Spleen (tissue), 7 donors: ENCODE measurements around the gene RAB40B.

Experiments used
- POLR2A ChIP-seq, 3 donors: fragments of 450-650 bp; IDR thresholded peaks; one replicate each; pipeline ENCODE4 v1.5.1; 2017; ENCODE audit warnings: antibody characterized with exemption in 3 of 3, mild to moderate bottlenecking in 1 of 3
- TF ChIP-seq, protein P1 (sequence below), 11 experiments: fragments of 200-600 bp in 7 of 11; fragments of 450-650 bp in 4 of 11; sonication (generic) in 4 of 11; IDR thresholded peaks in 8 of 11; conservative IDR thresholded peaks in 3 of 11; 1 replicate in 7 of 11; 2 replicates in 4 of 11; pipeline versions ENCODE4 v1.4.0 to v1.8.0; 2016 to 2021; ENCODE audit warnings: antibody characterized with exemption in 11 of 11, inconsistent platforms in 4 of 11, mild to moderate bottlenecking in 1 of 11
- donor health status: DM: no; HTN: no; CAD: no; lungs with moderate emphysema.
- donor health status: DM: no; HTN: no; CAD: no.
- donor health status: DM: no; HTN: no; CAD: no.

GRCh38 chr17:82632451-82632850 is 66.0 kb downstream of the RAB40B start:
- no peak for TF ChIP-seq POLR2A (IDR thresholded peaks at IDR 0.05)
- TF ChIP-seq, protein P1, sequence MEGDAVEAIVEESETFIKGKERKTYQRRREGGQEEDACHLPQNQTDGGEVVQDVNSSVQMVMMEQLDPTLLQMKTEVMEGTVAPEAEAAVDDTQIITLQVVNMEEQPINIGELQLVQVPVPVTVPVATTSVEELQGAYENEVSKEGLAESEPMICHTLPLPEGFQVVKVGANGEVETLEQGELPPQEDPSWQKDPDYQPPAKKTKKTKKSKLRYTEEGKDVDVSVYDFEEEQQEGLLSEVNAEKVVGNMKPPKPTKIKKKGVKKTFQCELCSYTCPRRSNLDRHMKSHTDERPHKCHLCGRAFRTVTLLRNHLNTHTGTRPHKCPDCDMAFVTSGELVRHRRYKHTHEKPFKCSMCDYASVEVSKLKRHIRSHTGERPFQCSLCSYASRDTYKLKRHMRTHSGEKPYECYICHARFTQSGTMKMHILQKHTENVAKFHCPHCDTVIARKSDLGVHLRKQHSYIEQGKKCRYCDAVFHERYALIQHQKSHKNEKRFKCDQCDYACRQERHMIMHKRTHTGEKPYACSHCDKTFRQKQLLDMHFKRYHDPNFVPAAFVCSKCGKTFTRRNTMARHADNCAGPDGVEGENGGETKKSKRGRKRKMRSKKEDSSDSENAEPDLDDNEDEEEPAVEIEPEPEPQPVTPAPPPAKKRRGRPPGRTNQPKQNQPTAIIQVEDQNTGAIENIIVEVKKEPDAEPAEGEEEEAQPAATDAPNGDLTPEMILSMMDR (IDR thresholded peaks at IDR 0.05 in 8 of 11, conservative IDR thresholded peaks at IDR 0.05 in 3 of 11), result no peak
